ENCODE results near the gene SH3RF3. TPM values are rescaled to one million over a fixed set of nuclear protein-coding genes. Genes with fewer than 3 reads are reported as not detected.

Gene SH3RF3
- total and polyA plus RNA-seq, 2 of the 13 experiments (the other 11 are each of a cell fraction or from before 2014, with no cell fraction given) = 0.04 TPM; not detected in 1

GRCh38 chr2:109094144-109094543, 34.9 kb upstream of the SH3RF3 start:
- Histone ChIP-seq H3K9ac (ENCODE audit: insufficient read depth, low read depth, low read length) (no peak overlapping the region), H3K36me3 (replicated peaks in 1 of 2; ENCODE audit: control insufficient read depth in 1 of 2, insufficient read depth in 2 of 2, low read length in 2 of 2) (no peaks in the 10 kb centered on the region), H3K4me3 (replicated peaks in 1 of 3; ENCODE audit: insufficient read depth in 1 of 3, low read depth in 2 of 3, low read length in 3 of 3) (no peak overlapping the region), H3K27me3 (ENCODE audit: control insufficient read depth in 1 of 2, insufficient read depth in 2 of 2, low read length in 2 of 2) (no peaks in the 10 kb centered on the region), H3K79me2 (ENCODE audit: insufficient read depth, low read length) (no peaks in the 10 kb centered on the region), H4K20me1 (ENCODE audit: insufficient read depth, low read length) (no peaks in the 10 kb centered on the region), H3K4me2 (ENCODE audit: low read depth, low read length) (no peak overlapping the region), H3K4me1 (ENCODE audit: insufficient read depth, low read length) (no peaks in the 10 kb centered on the region), H3K9me3 (ENCODE audit: low read length) (peaks cover 16% of the 10 kb centered on the region), H2AFZ (ENCODE audit: low read length) (no peak overlapping the region), H3K27ac (ENCODE audit: extremely low read length, insufficient read depth, low read length) (no peak overlapping the region)
- 72% methylated on average over 3 of the region's 3 CpGs for WGBS (ENCODE audit: low lambda C conversion rate)
- POLR2A ChIA-PET = no interaction called here
- CTCF ChIA-PET (ENCODE audit: low intra/inter-chr PET ratio, low total read pairs) = no interaction called here
- in situ Hi-C loops (cut with HindIII; ENCODE audit: extremely low pct_ligation_motif_present, low pct_unique_long_range_greater_than_20kb) (no loop called here), intact Hi-C loops (cut with micrococcal nuclease; ENCODE audit: unreplicated experiment) (no loop called here)
- ATAC-seq (no peak), DNase-seq (ENCODE audit: low spot score) (no peak), FAIRE-seq (no peak)
- BruUV-seq (replicated peaks) = no TSS peak
- no peak for TF ChIP-seq PAWR (CRISPR knock-in tag; IDR thresholded peaks at IDR 0.05; ENCODE audit: borderline replicate concordance)
- no peak for TF ChIP-seq NFE2L2 (IDR thresholded peaks at IDR 0.05; ENCODE audit: low read length)
- no peak for TF ChIP-seq ZNF337 (CRISPR knock-in tag; IDR thresholded peaks at IDR 0.05; ENCODE audit: borderline replicate concordance, low read depth)
- no peak for TF ChIP-seq ZNF18 (CRISPR knock-in tag; IDR thresholded peaks at IDR 0.05; ENCODE audit: insufficient replicate concordance)
- TF ChIP-seq TCF7 (IDR thresholded peaks at IDR 0.05; ENCODE audit: low read depth) = no peak
- TF ChIP-seq ZNF510 (CRISPR knock-in tag; IDR thresholded peaks at IDR 0.05; ENCODE audit: low read depth) = no peak
- no peak for TF ChIP-seq NR2C2 (CRISPR knock-in tag; IDR thresholded peaks at IDR 0.05; ENCODE audit: borderline replicate concordance)
- no peak for TF ChIP-seq TSC22D2 (CRISPR knock-in tag; IDR thresholded peaks at IDR 0.05; ENCODE audit: borderline replicate concordance)
- no peak for TF ChIP-seq ATF7 (IDR thresholded peaks at IDR 0.05)
- no peak for TF ChIP-seq ATF7 (CRISPR knock-in tag; IDR thresholded peaks at IDR 0.05)
- no peak for TF ChIP-seq AGO2 (optimal IDR thresholded peaks at IDR 0.05; ENCODE audit: low read depth, low read length)
- TF ChIP-seq ZNF564 (CRISPR knock-in tag; IDR thresholded peaks at IDR 0.05) = no peak
- no peak for TF ChIP-seq ZC3H13 (CRISPR knock-in tag; IDR thresholded peaks at IDR 0.05)
- TF ChIP-seq E2F2 (CRISPR knock-in tag; IDR thresholded peaks at IDR 0.05; ENCODE audit: borderline replicate concordance) = no peak
